ENCODE data around the gene KLHDC8B. TPM values are rescaled to one million over a fixed set of nuclear protein-coding genes. Genes with fewer than 3 reads are reported as not detected.

KLHDC8B gene
- polyA plus RNA-seq, 3 donors, result 7.5 to 16.7 (median 12.9) TPM

DNA sequence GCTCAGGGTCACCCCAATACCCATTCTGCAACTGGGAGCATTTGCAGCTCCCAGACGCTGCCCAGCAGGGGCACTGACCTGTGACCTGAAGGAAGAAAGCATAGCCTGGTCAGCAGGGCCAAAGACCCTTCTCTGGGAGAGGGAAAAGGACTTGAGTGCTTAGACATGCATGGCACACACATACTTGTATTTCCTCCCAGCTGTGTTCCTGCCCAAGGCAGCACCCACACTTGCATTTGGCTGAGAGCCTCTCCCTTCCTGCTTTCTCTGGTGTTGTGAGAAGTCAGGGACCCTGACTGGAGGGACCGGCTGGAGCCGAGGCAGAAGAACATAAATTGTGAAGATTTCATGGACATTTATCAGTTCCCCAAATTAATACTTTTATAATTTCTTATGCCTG is 31.3 kb upstream of the KLHDC8B start:
- H3K9me3 ChIP-seq (replicated peaks in 1 of 2; ENCODE audit: control insufficient read depth in 1 of 2, insufficient read depth in 1 of 2, low read length in 2 of 2), result peaks cover 10 to 17% of the 10 kb centered on the region in 2 donors
- no peaks in the 10 kb centered on the region for H3K79me2 ChIP-seq (ENCODE audit: insufficient read depth, low read length)
- H3K4me3 ChIP-seq (replicated peaks in 1 of 3; ENCODE audit: low read depth in 2 of 3, low read length in 3 of 3), result no peak overlapping the region
- no peaks in the 10 kb centered on the region for H3K4me1 ChIP-seq (ENCODE audit: control insufficient read depth in 1 of 2, insufficient read depth in 2 of 2, low read length in 2 of 2)
- peaks cover 4 to 10% (median 9%) of the 10 kb centered on the region in 3 donors for H3K27me3 Mint-ChIP-seq (ENCODE audit: low read depth in 3 of 3)
- H3K9me3 Mint-ChIP-seq, result peaks cover 12 to 26% (median 20%) of the 10 kb centered on the region in 7 donors
- H3K27ac ChIP-seq (ENCODE audit: low read depth in 1 of 2, low read length in 2 of 2), result no peak overlapping the region
- no peaks in the 10 kb centered on the region for H3K36me3 Mint-ChIP-seq
- no peaks in the 10 kb centered on the region for H3K36me3 ChIP-seq (replicated peaks in 1 of 2; ENCODE audit: control insufficient read depth in 1 of 2, insufficient read depth in 2 of 2, low read length in 2 of 2)
- H3K4me3 Mint-ChIP-seq, result no peak overlapping the region
- H3K27ac Mint-ChIP-seq, result no peak overlapping the region
- intact Hi-C loops (cut with micrococcal nuclease), result no loop called here
- WGBS (ENCODE audit: insufficient coverage), result 80% methylated on average over 1 of the region's 3 CpGs
- DNase-seq, result no peak
- TF ChIP-seq, protein P1, sequence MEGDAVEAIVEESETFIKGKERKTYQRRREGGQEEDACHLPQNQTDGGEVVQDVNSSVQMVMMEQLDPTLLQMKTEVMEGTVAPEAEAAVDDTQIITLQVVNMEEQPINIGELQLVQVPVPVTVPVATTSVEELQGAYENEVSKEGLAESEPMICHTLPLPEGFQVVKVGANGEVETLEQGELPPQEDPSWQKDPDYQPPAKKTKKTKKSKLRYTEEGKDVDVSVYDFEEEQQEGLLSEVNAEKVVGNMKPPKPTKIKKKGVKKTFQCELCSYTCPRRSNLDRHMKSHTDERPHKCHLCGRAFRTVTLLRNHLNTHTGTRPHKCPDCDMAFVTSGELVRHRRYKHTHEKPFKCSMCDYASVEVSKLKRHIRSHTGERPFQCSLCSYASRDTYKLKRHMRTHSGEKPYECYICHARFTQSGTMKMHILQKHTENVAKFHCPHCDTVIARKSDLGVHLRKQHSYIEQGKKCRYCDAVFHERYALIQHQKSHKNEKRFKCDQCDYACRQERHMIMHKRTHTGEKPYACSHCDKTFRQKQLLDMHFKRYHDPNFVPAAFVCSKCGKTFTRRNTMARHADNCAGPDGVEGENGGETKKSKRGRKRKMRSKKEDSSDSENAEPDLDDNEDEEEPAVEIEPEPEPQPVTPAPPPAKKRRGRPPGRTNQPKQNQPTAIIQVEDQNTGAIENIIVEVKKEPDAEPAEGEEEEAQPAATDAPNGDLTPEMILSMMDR (IDR thresholded peaks at IDR 0.05), result no peak
- no peak overlapping the region for H3K4me2 ChIP-seq (replicated peaks; ENCODE audit: extremely low read depth, low read length, poor library complexity, severe bottlenecking)
- no peak overlapping the region for H3K9ac ChIP-seq (ENCODE audit: insufficient read depth, low read length, poor library complexity, severe bottlenecking)
- H3K27me3 ChIP-seq (ENCODE audit: control insufficient read depth in 2 of 2, insufficient read depth in 2 of 2, low read length in 2 of 2), result no peaks in the 10 kb centered on the region
- no peaks in the 10 kb centered on the region for H3K4me1 Mint-ChIP-seq
- no peaks in the 10 kb centered on the region for H4K20me1 ChIP-seq (ENCODE audit: insufficient read depth, low read length)
- no peak overlapping the region for H2AFZ ChIP-seq (ENCODE audit: insufficient read depth, low read depth, low read length, poor library complexity, severe bottlenecking)

DNA sequence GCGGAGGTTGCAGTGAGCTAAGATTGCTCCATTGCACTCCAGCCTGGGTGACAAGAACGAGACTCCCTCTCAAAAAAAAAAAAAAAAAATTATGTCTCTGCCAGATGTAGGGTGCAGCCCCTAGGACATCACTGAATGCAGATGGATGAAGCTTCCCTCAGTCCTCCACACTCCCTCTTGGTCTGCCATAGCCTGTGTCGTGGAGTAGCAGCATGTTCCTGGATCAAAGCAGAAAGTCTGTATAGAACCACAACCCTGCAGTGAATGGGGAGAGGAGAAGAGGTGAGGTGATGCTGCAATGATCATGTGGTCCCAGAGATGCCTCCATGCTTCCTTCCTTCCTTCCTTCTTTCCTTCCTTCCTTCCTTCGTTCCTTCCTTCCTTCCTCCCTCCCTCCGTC is 23.2 kb upstream of the KLHDC8B start:
- H3K4me1 Mint-ChIP-seq, result no peaks in the 10 kb centered on the region
- no peaks in the 10 kb centered on the region for H3K36me3 ChIP-seq (replicated peaks in 1 of 2; ENCODE audit: control insufficient read depth in 1 of 2, insufficient read depth in 2 of 2, low read length in 2 of 2)
- WGBS (ENCODE audit: insufficient coverage), result 40% methylated on average over 2 of the region's 5 CpGs
- H3K4me2 ChIP-seq (replicated peaks; ENCODE audit: extremely low read depth, low read length, poor library complexity, severe bottlenecking), result no peak overlapping the region
- H3K9ac ChIP-seq (ENCODE audit: insufficient read depth, low read length, poor library complexity, severe bottlenecking), result no peak overlapping the region
- TF ChIP-seq, protein P1 (IDR thresholded peaks at IDR 0.05), result no peak
- H3K27ac ChIP-seq (ENCODE audit: low read depth in 1 of 2, low read length in 2 of 2), result no peak overlapping the region
- no peak overlapping the region for H2AFZ ChIP-seq (ENCODE audit: insufficient read depth, low read depth, low read length, poor library complexity, severe bottlenecking)
- H3K27me3 ChIP-seq (ENCODE audit: control insufficient read depth in 2 of 2, insufficient read depth in 2 of 2, low read length in 2 of 2), result no peaks in the 10 kb centered on the region
- intact Hi-C loops (cut with micrococcal nuclease), result no loop called here
- H3K9me3 Mint-ChIP-seq, result peaks cover 0 to 2% (median 0%) of the 10 kb centered on the region in 7 donors
- no peaks in the 10 kb centered on the region for H3K36me3 Mint-ChIP-seq
- no peak overlapping the region for H3K4me3 Mint-ChIP-seq
- no peak for DNase-seq
- no peaks in the 10 kb centered on the region for H4K20me1 ChIP-seq (ENCODE audit: insufficient read depth, low read length)
- H3K27me3 Mint-ChIP-seq (ENCODE audit: low read depth in 3 of 3), result peaks cover 1 to 7% (median 3%) of the 10 kb centered on the region in 3 donors
- H3K4me3 ChIP-seq (replicated peaks in 1 of 3; ENCODE audit: low read depth in 2 of 3, low read length in 3 of 3), result no peak overlapping the region
- no peak overlapping the region for H3K27ac Mint-ChIP-seq
- no peaks in the 10 kb centered on the region for H3K4me1 ChIP-seq (ENCODE audit: control insufficient read depth in 1 of 2, insufficient read depth in 2 of 2, low read length in 2 of 2)
- H3K9me3 ChIP-seq (replicated peaks in 1 of 2; ENCODE audit: control insufficient read depth in 1 of 2, insufficient read depth in 1 of 2, low read length in 2 of 2), result peaks cover 0 to 3% of the 10 kb centered on the region in 2 donors
- H3K79me2 ChIP-seq (ENCODE audit: insufficient read depth, low read length), result no peaks in the 10 kb centered on the region

Data from CD14-positive monocyte (primary cell).